GM18517 (cell line): ENCODE data around the gene ACKR2.
A peak's percentile ranks its signal among the peaks of the same experiment; 100 is the strongest.
"Not testable (repeated sequence)": the region's sequence is repeated elsewhere in the genome, so short reads cannot be mapped to it uniquely, and the experiment has no call there.

Source experiments
- ATAC-seq: cut with Tn5 transposase; IDR thresholded peaks from one replicate; pipeline ENCODE4 v1.9.1; 2021; ENCODE audit warnings: mild to moderate bottlenecking, moderate library complexity; ENCODE audit not compliant: unreplicated experiment

ACKR2 gene

GRCh38 chr3:42801048-42801620 lies 8.1 kb upstream of the ACKR2 start:
- ATAC-seq, result no peak

DNA sequence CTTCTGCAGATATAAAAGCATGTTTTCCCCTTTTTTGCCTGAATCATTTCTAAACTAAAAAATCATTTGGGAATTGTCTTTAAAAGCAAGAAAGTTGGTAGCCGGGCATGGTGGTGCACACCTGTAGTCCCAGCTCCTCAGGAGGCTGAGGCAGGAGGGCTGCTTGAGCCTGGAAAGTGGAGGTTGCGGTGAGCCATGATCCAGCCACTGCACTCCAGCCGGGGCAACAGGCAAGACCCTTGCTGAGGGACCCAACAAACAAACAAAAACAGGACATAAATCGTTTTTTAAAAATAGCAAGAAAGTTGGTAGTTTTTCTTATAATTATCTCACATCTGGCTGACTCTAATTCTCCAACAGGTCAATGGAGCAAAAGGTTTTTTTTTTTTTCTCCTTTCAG lies 7.5 kb upstream of the ACKR2 start:
- ATAC-seq, result no peak

- ATAC-seq, result no peak
Observed at GRCh38 chr3:42802876-42803413, 6.3 kb upstream of the ACKR2 start.

DNA sequence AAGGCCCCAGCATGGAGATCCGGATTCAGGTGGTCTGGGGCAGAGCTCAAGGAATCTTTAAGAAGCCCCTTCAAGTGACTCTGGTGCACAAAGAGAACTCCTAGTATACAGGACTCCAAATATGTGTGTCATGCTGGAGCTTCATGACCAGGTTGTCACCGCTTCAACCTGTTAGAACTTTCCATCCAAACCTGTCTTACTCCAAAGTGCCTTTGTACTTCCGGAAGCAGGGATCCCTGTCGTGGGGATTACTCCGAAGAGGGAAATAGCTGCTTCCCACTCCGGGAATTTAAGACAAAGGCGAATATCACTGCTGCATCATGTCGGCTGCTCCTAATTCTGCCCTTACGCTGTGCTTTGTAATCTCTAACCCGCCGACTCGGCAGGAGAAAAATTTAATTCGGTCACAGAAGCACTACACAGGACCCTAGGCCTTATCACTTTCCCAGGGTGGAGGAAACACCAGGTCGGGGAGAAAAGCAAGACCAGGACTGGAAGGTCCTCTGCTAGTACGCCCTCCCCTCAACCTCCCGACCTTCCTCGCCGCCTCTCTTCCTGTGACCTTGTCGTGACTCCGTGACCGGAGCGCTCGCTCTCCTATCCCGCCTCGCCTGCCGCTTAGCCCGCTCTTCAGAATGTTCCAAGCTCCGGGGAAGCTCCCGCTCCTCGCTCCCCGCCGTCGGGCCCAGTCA lies 5.7 kb upstream of the ACKR2 start:
- ATAC-seq, result peak; percentile 22

GRCh38 chr3:42804106-42804830 lies 5.0 kb upstream of the ACKR2 start, which contains the start of gene HIGD1A:
TSS of gene HIGD1A (minus strand) at chr3:42804490. CDS start at chr3:42794253, 10,237 bp downstream.
- ATAC-seq, result peak; percentile 95

DNA sequence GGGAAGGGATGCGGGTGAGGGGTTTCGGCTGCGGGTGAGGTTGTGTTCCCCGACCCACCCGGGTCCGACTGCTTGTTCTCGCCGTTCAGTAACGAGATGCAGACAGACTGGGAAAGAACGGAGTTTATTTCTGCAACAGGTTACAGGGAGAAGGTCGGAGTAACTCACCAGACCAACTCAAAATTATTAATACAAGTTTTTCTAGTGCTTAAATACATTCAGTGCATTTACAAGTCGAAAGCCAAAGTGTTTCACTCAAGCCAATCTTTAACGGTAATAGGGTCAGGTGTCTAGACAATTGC lies 4.5 kb upstream of the ACKR2 start:
- ATAC-seq, result peak; percentile 26

- no peak for ATAC-seq
Observed at GRCh38 chr3:42805141-42805821, 4.0 kb upstream of the ACKR2 start.

- no peak for ATAC-seq
Observed at GRCh38 chr3:42807929-42808328, 1.3 kb upstream of the ACKR2 start.

DNA sequence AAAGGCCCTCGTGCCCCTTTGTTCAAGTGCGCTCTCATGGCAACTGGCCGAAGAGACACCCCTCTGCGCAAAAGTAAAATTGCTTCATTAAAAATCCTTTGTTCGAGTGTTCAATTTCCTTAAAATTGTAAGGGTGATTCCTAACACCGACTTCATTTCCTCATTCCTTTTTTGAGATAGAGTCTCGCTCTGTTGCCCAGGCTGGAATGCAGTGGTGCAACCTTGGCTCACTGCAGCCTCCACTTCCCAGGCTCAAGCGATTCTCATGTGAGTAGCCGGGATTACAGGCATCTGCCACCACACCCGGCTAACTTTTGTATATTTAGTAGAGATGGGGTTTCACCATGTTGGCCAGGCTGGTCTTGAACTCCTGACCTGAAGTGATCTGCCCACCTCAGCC lies 1.5 kb downstream of the ACKR2 start:
- ATAC-seq, result not testable (repeated sequence)

- not testable (repeated sequence) for ATAC-seq
Observed at GRCh38 chr3:42811118-42811883, 2.1 kb downstream of the ACKR2 start.

- ATAC-seq, result no peak
Observed at GRCh38 chr3:42814246-42814645, 5.0 kb downstream of the ACKR2 start.

DNA sequence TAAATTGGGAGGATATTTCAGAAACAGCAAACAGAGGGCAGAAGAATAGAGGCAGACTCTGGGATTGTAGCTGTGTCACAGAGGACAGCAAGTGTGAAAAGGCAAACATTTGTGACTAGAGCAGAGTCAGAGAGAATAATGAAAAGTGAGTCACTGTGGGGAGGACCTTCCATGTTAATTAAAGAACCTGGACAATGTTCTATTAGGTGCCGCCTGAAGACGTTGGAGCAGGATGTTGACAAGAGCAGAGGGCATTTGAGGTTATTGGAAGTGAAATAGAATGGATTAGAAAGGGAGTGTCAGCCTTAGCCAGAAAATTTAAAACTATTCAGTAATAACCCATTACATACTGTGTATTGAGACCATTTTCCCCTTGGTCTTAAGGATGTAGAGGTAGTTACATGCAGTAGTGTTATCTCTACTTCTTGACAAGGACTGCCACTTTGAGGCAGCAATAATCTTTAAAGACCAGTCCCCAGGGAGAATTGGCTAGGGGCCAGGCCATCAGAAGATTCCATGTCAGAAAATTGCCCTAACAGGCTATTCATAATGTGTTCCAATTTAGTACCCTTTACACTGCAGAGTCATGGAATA lies 5.8 kb downstream of the ACKR2 start:
- no peak for ATAC-seq

- ATAC-seq, result no peak
Observed at GRCh38 chr3:42815826-42816225, 6.6 kb downstream of the ACKR2 start.

DNA sequence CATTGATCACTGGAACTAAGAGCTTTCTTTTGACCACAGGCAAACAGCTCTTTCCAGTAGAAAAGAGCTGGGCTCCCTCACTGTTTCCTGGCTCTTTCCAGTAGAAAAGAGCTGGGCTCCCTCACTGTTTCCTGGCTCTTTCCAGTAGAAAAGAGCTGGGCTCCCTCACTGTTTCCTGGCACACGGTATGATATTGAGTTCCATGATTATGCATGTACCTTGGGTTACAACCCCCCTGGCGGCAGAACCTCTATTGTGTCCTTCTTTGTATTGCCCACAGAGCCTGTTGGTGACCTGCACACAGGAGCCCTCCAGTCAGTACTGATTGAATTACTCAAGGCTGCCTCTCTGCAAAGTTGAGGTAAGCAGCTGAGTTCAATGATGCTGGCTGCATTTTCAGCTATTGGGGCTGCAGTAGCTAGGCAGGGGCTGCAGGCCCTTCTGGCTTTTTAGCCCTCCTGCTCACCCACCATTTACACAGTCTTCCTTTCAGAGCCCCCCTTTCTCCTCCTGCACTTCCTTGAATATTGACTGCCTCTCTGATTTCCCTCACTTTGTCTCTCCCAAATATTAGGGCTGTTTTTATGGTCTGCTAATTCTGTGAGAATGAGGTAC lies 10.2 kb downstream of the ACKR2 start:
- no peak for ATAC-seq

- ATAC-seq, result no peak
Observed at GRCh38 chr3:42820746-42821051, 11.5 kb downstream of the ACKR2 start.

DNA sequence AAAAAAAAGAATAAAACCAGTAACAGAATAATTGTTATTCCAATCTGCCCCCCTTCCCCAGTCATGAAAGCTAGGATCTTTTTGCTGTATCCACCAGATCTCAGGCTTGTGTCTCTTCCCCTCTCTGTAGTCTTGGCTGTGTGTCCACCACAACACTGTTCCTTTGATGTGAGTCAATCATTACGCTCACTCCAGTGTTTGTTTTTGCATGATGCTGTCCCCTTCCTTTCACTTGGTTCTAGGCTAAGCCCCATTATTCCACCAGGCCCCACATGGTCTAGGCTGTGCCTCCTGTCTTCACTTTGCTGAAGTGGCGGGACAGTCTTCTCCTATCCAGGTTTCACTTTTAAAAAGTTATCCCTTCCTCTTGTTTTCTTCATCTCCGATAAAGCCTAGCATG lies 13.6 kb downstream of the ACKR2 start:
- no peak for ATAC-seq

DNA sequence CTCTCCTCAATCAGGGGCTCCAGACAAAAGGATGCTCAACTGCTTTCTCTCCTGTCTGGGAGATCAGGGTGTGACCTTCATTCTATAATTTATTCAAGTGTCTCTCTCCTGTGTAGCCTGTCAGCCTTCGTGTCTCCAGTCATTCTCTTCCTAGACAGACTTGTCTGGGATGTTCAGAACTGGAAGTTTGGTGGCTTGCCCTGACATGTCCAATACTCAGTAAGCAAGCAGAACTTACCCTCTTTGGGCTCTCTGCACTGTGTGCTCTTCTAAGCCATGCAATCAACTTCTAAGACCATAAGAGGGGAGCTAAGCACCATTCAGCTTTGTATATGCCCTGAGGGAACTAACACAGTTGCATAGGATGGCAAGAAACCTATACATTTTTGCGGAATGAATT lies 14.1 kb downstream of the ACKR2 start:
- ATAC-seq, result no peak

DNA sequence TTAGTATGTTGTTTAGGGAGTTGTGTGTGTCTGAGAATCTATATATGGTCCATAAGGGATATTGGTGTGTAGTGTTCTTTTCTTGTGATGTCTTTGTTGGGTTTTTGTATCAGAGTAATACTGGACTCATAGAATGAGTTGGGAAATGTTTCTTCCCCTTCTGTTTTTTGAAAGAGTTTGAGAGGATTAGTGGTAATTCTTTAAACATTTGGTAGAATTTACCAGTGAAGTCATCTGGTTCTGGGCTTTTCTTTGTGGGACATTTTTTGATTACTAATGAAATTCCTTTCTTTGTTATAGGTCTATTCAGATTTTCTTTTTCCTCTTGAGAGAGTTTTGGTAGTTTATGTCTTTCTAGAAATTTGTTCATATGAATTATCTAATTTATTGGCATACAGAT lies 16.9 kb downstream of the ACKR2 start:
- ATAC-seq, result no peak

- ATAC-seq, result no peak
Observed at GRCh38 chr3:42827023-42827422, 17.8 kb downstream of the ACKR2 start.

DNA sequence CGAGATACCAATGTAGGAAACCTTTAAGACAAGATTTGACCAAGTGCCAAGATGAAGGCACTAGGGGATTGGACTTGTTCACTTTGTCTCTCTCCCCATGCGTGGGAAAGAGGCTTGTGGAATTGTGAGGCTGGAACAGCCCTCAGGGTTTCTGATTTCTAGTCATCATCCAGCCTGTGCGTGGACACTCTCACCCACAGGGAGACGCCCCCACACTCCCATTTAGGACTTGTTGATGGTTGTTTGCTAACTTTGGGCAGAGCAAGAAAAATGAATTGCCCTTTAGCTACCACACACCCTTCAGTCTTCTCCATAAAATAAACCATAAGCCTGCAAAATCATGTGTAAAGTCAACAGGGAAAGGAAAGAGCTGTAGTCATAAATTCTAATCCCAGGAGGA lies 18.4 kb downstream of the ACKR2 start:
- no peak for ATAC-seq
